Activated CD4-positive, alpha-beta T cell treated with anti-CD3 and anti-CD28 coated beads, Interleukin-2, amount 10 ng/mL, durations not matched to agents 7 days and 5 days (primary cell): ENCODE results near the gene FYB1. TPM values are rescaled to one million over a fixed set of nuclear protein-coding genes. Genes with fewer than 3 reads are reported as not detected.

Source experiments
- CTCF ChIA-PET: fragments of 350-600 bp; sonication (Branson Sonifier 250); formaldehyde crosslinking; loops from one replicate; lab custom pipeline; 2021; ENCODE audit warnings: antibody characterized with exemption; lab: Charles Lee
- POLR2A ChIA-PET: fragments of 350-600 bp; sonication (Branson Sonifier 250); formaldehyde crosslinking; loops from one replicate; lab custom pipeline; 2021; ENCODE audit warnings: antibody characterized with exemption; lab: Charles Lee
- DNase-seq: peaks from one replicate; pipeline ENCODE4 v3.0.0-alpha.2; 2020
- H3K27ac Mint-ChIP-seq: one replicate; pipeline ENCODE4 v1.8.0; 2021; ENCODE audit warnings: mild to moderate bottlenecking, moderate library complexity, mixed read lengths
- H3K27me3 Mint-ChIP-seq: one replicate; pipeline ENCODE4 v1.8.0; 2021; ENCODE audit warnings: mixed read lengths
- H3K36me3 Mint-ChIP-seq: one replicate; pipeline ENCODE4 v1.8.0; 2021; ENCODE audit warnings: low read depth, mixed read lengths
- H3K4me1 Mint-ChIP-seq: one replicate; pipeline ENCODE4 v1.8.0; 2021; ENCODE audit warnings: mixed read lengths
- H3K4me3 Mint-ChIP-seq: one replicate; pipeline ENCODE4 v1.8.0; 2021; ENCODE audit warnings: mild to moderate bottlenecking, moderate library complexity, mixed read lengths
- H3K9me3 Mint-ChIP-seq: one replicate; pipeline ENCODE4 v1.8.0; 2021; ENCODE audit warnings: mixed read lengths
- total RNA-seq, 2 experiments: library from RNA; stranded (reverse); gene quantifications; one replicate each; pipeline ENCODE4 v1.2.3, GENCODE V29; 2021

FYB1 gene, protein sequence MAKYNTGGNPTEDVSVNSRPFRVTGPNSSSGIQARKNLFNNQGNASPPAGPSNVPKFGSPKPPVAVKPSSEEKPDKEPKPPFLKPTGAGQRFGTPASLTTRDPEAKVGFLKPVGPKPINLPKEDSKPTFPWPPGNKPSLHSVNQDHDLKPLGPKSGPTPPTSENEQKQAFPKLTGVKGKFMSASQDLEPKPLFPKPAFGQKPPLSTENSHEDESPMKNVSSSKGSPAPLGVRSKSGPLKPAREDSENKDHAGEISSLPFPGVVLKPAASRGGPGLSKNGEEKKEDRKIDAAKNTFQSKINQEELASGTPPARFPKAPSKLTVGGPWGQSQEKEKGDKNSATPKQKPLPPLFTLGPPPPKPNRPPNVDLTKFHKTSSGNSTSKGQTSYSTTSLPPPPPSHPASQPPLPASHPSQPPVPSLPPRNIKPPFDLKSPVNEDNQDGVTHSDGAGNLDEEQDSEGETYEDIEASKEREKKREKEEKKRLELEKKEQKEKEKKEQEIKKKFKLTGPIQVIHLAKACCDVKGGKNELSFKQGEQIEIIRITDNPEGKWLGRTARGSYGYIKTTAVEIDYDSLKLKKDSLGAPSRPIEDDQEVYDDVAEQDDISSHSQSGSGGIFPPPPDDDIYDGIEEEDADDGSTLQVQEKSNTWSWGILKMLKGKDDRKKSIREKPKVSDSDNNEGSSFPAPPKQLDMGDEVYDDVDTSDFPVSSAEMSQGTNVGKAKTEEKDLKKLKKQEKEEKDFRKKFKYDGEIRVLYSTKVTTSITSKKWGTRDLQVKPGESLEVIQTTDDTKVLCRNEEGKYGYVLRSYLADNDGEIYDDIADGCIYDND
- 100 to 1,000 TPM; 396 to 480 TPM for total RNA-seq

- Mint-ChIP-seq H3K4me1 (peaks cover 54% of the 10 kb centered on the region), H3K27me3 (no peaks in the 10 kb centered on the region), H3K27ac (peak within 1 kb of the TSS; percentile 47), H3K36me3 (peaks cover 4% of the 10 kb centered on the region), H3K4me3 (no peak within 1 kb of the TSS), H3K9me3 (no peaks in the 10 kb centered on the region)
- DNase-seq: no peak
- POLR2A ChIA-PET: no interaction called here
- CTCF ChIA-PET: interaction anchor here (0.7 to 3.9 kb wide), 3 partner anchors 12 to 181 kb away, joined by 3 to 30 read pairs (median 10); no protein-coding TSS in a partner anchor
Measured at GRCh38 chr5:39219437-39219836, at the start of gene FYB1. Gene FYB1 (minus strand): TSS chr5:39219563. CDS start chr5:39202960, 16,603 bp downstream.

GRCh38 chr5:39267186-39267585 is 47.8 kb upstream of the FYB1 start:
- Mint-ChIP-seq H3K4me3 (no peak overlapping the region), H3K4me1 (peaks cover 49% of the 10 kb centered on the region), H3K9me3 (peaks cover 2% of the 10 kb centered on the region), H3K36me3 (peaks cover 3% of the 10 kb centered on the region), H3K27ac (no peak overlapping the region), H3K27me3 (no peaks in the 10 kb centered on the region)
- DNase-seq: no peak
- ChIA-PET POLR2A (no interaction called here), CTCF (interaction anchor here (1.6 to 3.9 kb wide), 2 partner anchors 12 to 50 kb away, joined by 4 to 19 read pairs; no protein-coding TSS in a partner anchor)

GRCh38 chr5:39266442-39266841 is 47.1 kb upstream of the FYB1 start:
- ChIA-PET POLR2A (interaction anchor here (0.7 kb wide), 1 partner anchor 49 kb away, joined by 4 read pairs; no protein-coding TSS in a partner anchor), CTCF (interaction anchor here (0.8 to 3.9 kb wide), 4 partner anchors 11 to 115 kb away, joined by 3 to 19 read pairs (median 4); no protein-coding TSS in a partner anchor)
- no peak overlapping the region for H3K4me3 Mint-ChIP-seq
- peaks cover 43% of the 10 kb centered on the region for H3K4me1 Mint-ChIP-seq
- H3K27me3 Mint-ChIP-seq: no peaks in the 10 kb centered on the region
- H3K36me3 Mint-ChIP-seq: peaks cover 2% of the 10 kb centered on the region
- DNase-seq: no peak
- H3K9me3 Mint-ChIP-seq: peaks cover 2% of the 10 kb centered on the region
- no peak overlapping the region for H3K27ac Mint-ChIP-seq

GRCh38 chr5:39264528-39264927 is 45.2 kb upstream of the FYB1 start:
- peaks cover 2% of the 10 kb centered on the region for H3K9me3 Mint-ChIP-seq
- POLR2A ChIA-PET: interaction anchor here (0.6 to 1.1 kb wide), 2 partner anchors 47 to 942 kb away, joined by 3 read pairs; no protein-coding TSS in a partner anchor

GRCh38 chr5:39262981-39263380 is 43.6 kb upstream of the FYB1 start:
- no peaks in the 10 kb centered on the region for H3K27me3 Mint-ChIP-seq
- DNase-seq: no peak
- H3K4me1 Mint-ChIP-seq: peaks cover 31% of the 10 kb centered on the region
- ChIA-PET CTCF (interaction anchor here (1.0 to 1.2 kb wide), 2 partner anchors 8 to 10 kb away, joined by 3 to 4 read pairs; no protein-coding TSS in a partner anchor), POLR2A (no interaction called here)
- H3K4me3 Mint-ChIP-seq: no peak overlapping the region
- H3K27ac Mint-ChIP-seq: no peak overlapping the region
- H3K36me3 Mint-ChIP-seq: peaks cover 2% of the 10 kb centered on the region
- H3K9me3 Mint-ChIP-seq: peaks cover 2% of the 10 kb centered on the region

More at GRCh38 chr5:39264528-39264927, 45.2 kb upstream of the FYB1 start:
- CTCF ChIA-PET: interaction anchor here (0.6 to 3.9 kb wide), 5 partner anchors 8 to 83 kb away, joined by 3 to 19 read pairs (median 3); no protein-coding TSS in a partner anchor
- Mint-ChIP-seq H3K4me1 (peaks cover 33% of the 10 kb centered on the region), H3K27ac (peak overlapping the region; percentile 79), H3K27me3 (no peaks in the 10 kb centered on the region), H3K4me3 (peak overlapping the region; percentile 3), H3K36me3 (peaks cover 2% of the 10 kb centered on the region)
- peak; percentile 35 for DNase-seq

DNA sequence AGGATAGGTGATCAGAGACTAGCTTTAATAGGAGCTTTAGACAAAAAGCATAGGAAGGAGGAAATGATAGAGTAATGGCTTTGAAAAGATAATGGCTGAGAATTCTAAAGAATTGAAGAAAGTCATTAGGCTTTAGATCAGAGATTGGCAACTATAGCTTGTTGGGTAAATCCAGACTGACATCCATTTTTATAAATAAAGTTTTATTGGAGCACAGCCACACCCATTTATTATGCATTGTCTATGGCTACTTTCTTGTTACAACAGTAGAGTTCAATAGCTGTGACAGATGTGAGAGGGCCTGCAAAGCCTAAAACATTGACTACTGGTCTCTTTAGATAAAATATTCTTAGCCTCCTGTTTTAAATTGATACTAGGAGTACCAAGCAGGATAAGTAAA is 40.7 kb upstream of the FYB1 start:
- no peaks in the 10 kb centered on the region for H3K9me3 Mint-ChIP-seq
- peaks cover 2% of the 10 kb centered on the region for H3K36me3 Mint-ChIP-seq
- peaks cover 25% of the 10 kb centered on the region for H3K4me1 Mint-ChIP-seq
- POLR2A ChIA-PET: no interaction called here
- no peak overlapping the region for H3K4me3 Mint-ChIP-seq
- CTCF ChIA-PET: interaction anchor here (0.6 to 0.9 kb wide), 2 partner anchors 42 to 208 kb away, joined by 3 to 4 read pairs; no protein-coding TSS in a partner anchor
- DNase-seq: no peak
- H3K27me3 Mint-ChIP-seq: no peaks in the 10 kb centered on the region
- no peak overlapping the region for H3K27ac Mint-ChIP-seq

DNA sequence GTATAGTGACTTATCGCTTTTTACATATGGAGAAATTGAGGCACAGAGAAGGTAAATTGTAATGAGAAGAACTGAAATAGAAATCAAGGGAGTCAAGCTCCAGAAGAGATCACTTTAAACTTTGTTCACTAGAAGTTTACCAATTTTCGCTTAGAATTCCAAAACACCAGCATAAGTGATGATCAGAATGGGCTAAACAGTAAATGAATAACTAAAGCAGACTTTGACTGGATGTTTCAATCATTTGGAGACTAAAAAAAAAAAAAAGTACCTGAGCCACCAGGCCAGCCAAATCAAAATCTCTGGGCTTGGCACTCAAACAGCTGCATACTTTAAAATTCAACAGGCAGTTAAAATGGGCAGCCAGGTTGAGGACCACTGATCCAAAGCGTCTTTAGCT is 38.2 kb upstream of the FYB1 start:
- H3K4me1 Mint-ChIP-seq: peaks cover 6% of the 10 kb centered on the region
- POLR2A ChIA-PET: no interaction called here
- CTCF ChIA-PET: interaction anchor here (0.7 to 3.5 kb wide), 3 partner anchors 12 to 79 kb away, joined by 3 to 21 read pairs (median 4); no protein-coding TSS in a partner anchor
- no peak overlapping the region for H3K27ac Mint-ChIP-seq
- H3K4me3 Mint-ChIP-seq: no peak overlapping the region
- DNase-seq: no peak
- H3K27me3 Mint-ChIP-seq: no peaks in the 10 kb centered on the region
- no peaks in the 10 kb centered on the region for H3K9me3 Mint-ChIP-seq
- no peaks in the 10 kb centered on the region for H3K36me3 Mint-ChIP-seq

GRCh38 chr5:39256477-39257235 is 37.3 kb upstream of the FYB1 start:
- Mint-ChIP-seq H3K27me3 (no peaks in the 10 kb centered on the region), H3K4me3 (no peak overlapping the region), H3K36me3 (no peaks in the 10 kb centered on the region), H3K4me1 (peaks cover 6% of the 10 kb centered on the region), H3K9me3 (no peaks in the 10 kb centered on the region), H3K27ac (no peak overlapping the region)
- DNase-seq: no peak
- ChIA-PET CTCF (interaction anchor here (0.5 to 3.5 kb wide), 6 partner anchors 8 to 78 kb away, joined by 3 to 21 read pairs (median 3); no protein-coding TSS in a partner anchor), POLR2A (no interaction called here)

GRCh38 chr5:39255406-39255805 is 36.0 kb upstream of the FYB1 start:
- Mint-ChIP-seq H3K27ac (no peak overlapping the region), H3K4me3 (no peak overlapping the region), H3K27me3 (no peaks in the 10 kb centered on the region), H3K9me3 (no peaks in the 10 kb centered on the region), H3K4me1 (peaks cover 6% of the 10 kb centered on the region), H3K36me3 (no peaks in the 10 kb centered on the region)
- DNase-seq: no peak
- ChIA-PET CTCF (interaction anchor here (0.6 to 1.5 kb wide), 6 partner anchors 8 to 55 kb away, joined by 3 to 4 read pairs (median 3); no protein-coding TSS in a partner anchor), POLR2A (no interaction called here)

GRCh38 chr5:39254671-39255070 is 35.3 kb upstream of the FYB1 start:
- H3K36me3 Mint-ChIP-seq: no peaks in the 10 kb centered on the region
- H3K4me1 Mint-ChIP-seq: peaks cover 6% of the 10 kb centered on the region
- no peak overlapping the region for H3K4me3 Mint-ChIP-seq
- no peak overlapping the region for H3K27ac Mint-ChIP-seq
- CTCF ChIA-PET: interaction anchor here (0.6 to 1.3 kb wide), 4 partner anchors 9 to 54 kb away, joined by 3 to 4 read pairs (median 4); no protein-coding TSS in a partner anchor
- peaks cover 4% of the 10 kb centered on the region for H3K9me3 Mint-ChIP-seq
- no peaks in the 10 kb centered on the region for H3K27me3 Mint-ChIP-seq
- POLR2A ChIA-PET: no interaction called here
- DNase-seq: no peak

- Mint-ChIP-seq H3K27ac (no peak overlapping the region), H3K36me3 (peaks cover 3% of the 10 kb centered on the region), H3K4me3 (no peak overlapping the region), H3K27me3 (no peaks in the 10 kb centered on the region), H3K9me3 (peaks cover 9% of the 10 kb centered on the region), H3K4me1 (peaks cover 6% of the 10 kb centered on the region)
- CTCF ChIA-PET: interaction anchor here (1.8 kb wide), 1 partner anchor 36 kb away, joined by 5 read pairs; no protein-coding TSS in a partner anchor
- POLR2A ChIA-PET: no interaction called here
- DNase-seq: no peak
Measured at GRCh38 chr5:39253196-39253595, 33.8 kb upstream of the FYB1 start.
